ENCODE measurements around the gene LRRTM4. TPM values are rescaled to one million over a fixed set of nuclear protein-coding genes. Genes with fewer than 3 reads are reported as not detected.

The LRRTM4 gene
- polyA plus RNA-seq, 1 of the 3 experiments (the other 2 are of a cell fraction) = 0.10 TPM

GRCh38 chr2:77348821-77349220 lies 173.4 kb downstream of the LRRTM4 start:
- Histone ChIP-seq H3K4me1 (ENCODE audit: control insufficient read depth in 1 of 2, insufficient read depth in 2 of 2, low read depth in 1 of 2, low read length in 1 of 2) (no peaks in the 10 kb centered on the region; a peak in 1 of 4 replicates), H3K4me2 (no peak overlapping the region), H3K9ac (no peak overlapping the region), H3K27me3 (ENCODE audit: insufficient read depth) (no peaks in the 10 kb centered on the region), H2AFZ (ENCODE audit: low read depth) (no peak overlapping the region), H3K27ac (ENCODE audit: low read depth in 2 of 2, low read length in 1 of 2) (no peak overlapping the region), H3K4me3 (ENCODE audit: low read depth in 2 of 2, low read length in 1 of 2) (no peak overlapping the region), H3K36me3 (replicated peaks in 1 of 2; ENCODE audit: control insufficient read depth in 1 of 2, insufficient read depth in 2 of 2, low read length in 1 of 2) (no peaks in the 10 kb centered on the region), H3K9me2 (no peaks in the 10 kb centered on the region), H3K79me2 (ENCODE audit: insufficient read depth) (no peaks in the 10 kb centered on the region), H3F3A (replicated peaks; ENCODE audit: insufficient read depth) (no peaks in the 10 kb centered on the region), H3K9me3 (no peaks in the 10 kb centered on the region), H4K20me1 (ENCODE audit: insufficient read depth) (no peaks in the 10 kb centered on the region)
- ChIA-PET CTCF (no interaction called here), POLR2A (no interaction called here)
- TF ChIP-seq ZBTB33 (IDR thresholded peaks at IDR 0.05; ENCODE audit: borderline replicate concordance, low read depth) (no peak), MAX (IDR thresholded peaks at IDR 0.05; ENCODE audit: low read depth) (no peak), RCOR1 (IDR thresholded peaks at IDR 0.05; ENCODE audit: low read length) (no peak), GABPA (IDR thresholded peaks at IDR 0.05; ENCODE audit: low read depth) (no peak), RFX5 (IDR thresholded peaks at IDR 0.05; ENCODE audit: low read length) (no peak), RAD21 (IDR thresholded peaks at IDR 0.05; ENCODE audit: low read length) (no peak), TCF12 (IDR thresholded peaks at IDR 0.05) (no peak), POLR2AphosphoS5 (IDR thresholded peaks at IDR 0.05; ENCODE audit: low read depth, low read length) (no peak), EZH2phosphoT487 (IDR thresholded peaks at IDR 0.05; ENCODE audit: borderline replicate concordance, low read depth) (no peak)
- no peak for DNase-seq

- no peaks in the 10 kb centered on the region for H3K79me2 ChIP-seq (ENCODE audit: insufficient read depth)
These were observed 186.2 kb downstream of the LRRTM4 start for GRCh38 chr2:77336013-77336412.

More at GRCh38 chr2:77336013-77336412, 186.2 kb downstream of the LRRTM4 start:
- no peak overlapping the region for H3K9ac ChIP-seq
- TF ChIP-seq TCF12 (IDR thresholded peaks at IDR 0.05) (no peak), GATA2 (CRISPR knock-in tag; IDR thresholded peaks at IDR 0.05) (no peak), SMC3 (IDR thresholded peaks at IDR 0.05; ENCODE audit: low read depth, low read length) (no peak), RXRA (IDR thresholded peaks at IDR 0.05; ENCODE audit: borderline replicate concordance, low read depth) (no peak), JUND (IDR thresholded peaks at IDR 0.05) (no peak)
- H3K9me2 ChIP-seq = no peaks in the 10 kb centered on the region
- H4K20me1 ChIP-seq (ENCODE audit: insufficient read depth) = no peaks in the 10 kb centered on the region
- H3K27me3 ChIP-seq (ENCODE audit: insufficient read depth) = no peaks in the 10 kb centered on the region
- ChIA-PET CTCF (interaction anchor here (0.7 kb wide), 1 partner anchor 1078 kb away, joined by 3 read pairs; no protein-coding TSS in a partner anchor), POLR2A (no interaction called here)
- no peaks in the 10 kb centered on the region for H3K36me3 ChIP-seq (replicated peaks in 1 of 2; ENCODE audit: control insufficient read depth in 1 of 2, insufficient read depth in 2 of 2, low read length in 1 of 2)
- no peak for DNase-seq
- no peaks in the 10 kb centered on the region for H3K4me1 ChIP-seq (ENCODE audit: control insufficient read depth in 1 of 2, insufficient read depth in 2 of 2, low read depth in 1 of 2, low read length in 1 of 2)
- no peak overlapping the region for H2AFZ ChIP-seq (ENCODE audit: low read depth)
- H3F3A ChIP-seq (replicated peaks; ENCODE audit: insufficient read depth) = no peaks in the 10 kb centered on the region
- H3K4me3 ChIP-seq (ENCODE audit: low read depth in 2 of 2, low read length in 1 of 2) = no peak overlapping the region
- no peak overlapping the region for H3K4me2 ChIP-seq
- H3K9me3 ChIP-seq = no peaks in the 10 kb centered on the region
- H3K27ac ChIP-seq (ENCODE audit: low read depth in 2 of 2, low read length in 1 of 2) = no peak overlapping the region

All from SK-N-SH (cell line).